ENCODE data around the gene TTYH3.
A peak's percentile ranks its signal among the peaks of the same experiment; 100 is the strongest.
"Not testable (repeated sequence)": the region's sequence is repeated elsewhere in the genome, so short reads cannot be mapped to it uniquely, and the experiment has no call there.

TTYH3 gene

DNA sequence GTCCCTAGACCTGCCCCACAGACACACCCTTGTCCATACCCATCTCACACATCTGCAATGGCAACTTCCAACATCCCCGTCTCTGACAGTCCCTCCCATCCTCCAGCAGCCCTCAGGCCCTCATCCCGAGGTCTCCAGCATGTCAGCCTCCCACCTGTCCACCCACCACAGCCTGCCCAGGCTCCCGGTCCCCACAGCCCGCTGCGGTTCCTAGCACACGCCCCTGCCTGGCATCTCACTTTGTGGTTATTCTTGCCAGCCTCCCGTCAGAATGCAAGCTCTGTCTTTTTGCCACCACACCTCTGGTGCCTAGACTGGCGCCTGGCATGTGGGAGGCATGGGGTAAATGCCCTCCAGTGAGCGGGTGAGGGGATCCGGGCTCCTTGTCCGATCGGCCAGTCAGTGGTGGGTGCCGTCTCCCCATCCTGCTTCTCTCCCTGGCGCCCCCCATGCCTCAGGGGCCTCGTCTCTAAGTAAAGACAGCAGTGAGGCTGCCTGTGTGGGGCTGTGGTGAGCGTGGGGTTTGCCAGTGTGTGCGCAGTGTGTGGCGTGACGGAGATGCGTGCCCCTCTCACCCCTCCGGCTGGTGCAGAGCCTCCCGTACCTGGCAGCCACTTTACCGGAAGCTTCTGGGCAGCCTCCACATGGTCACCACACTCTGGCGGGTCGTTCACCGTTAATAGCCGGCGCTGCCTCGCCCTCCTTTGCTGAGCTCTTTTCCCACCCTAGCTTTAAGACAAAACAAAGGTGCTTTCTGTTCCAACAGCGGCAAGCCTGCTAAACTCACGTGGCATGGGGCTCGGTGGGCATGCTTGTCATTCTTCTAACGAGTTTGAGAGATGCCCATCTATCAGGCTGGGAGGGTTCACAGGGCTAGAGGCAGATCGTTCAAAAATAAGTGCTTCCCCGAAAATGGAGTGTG is 28.5 kb upstream of the TTYH3 start:
- no peak for DNase-seq

GRCh38 chr7:2604608-2605174 is 27.1 kb upstream of the TTYH3 start:
- no peak for DNase-seq

- no peak for DNase-seq
Observed at GRCh38 chr7:2605608-2606538, 25.9 kb upstream of the TTYH3 start.

GRCh38 chr7:2606539-2606936 is 25.2 kb upstream of the TTYH3 start:
- no peak for DNase-seq

DNA sequence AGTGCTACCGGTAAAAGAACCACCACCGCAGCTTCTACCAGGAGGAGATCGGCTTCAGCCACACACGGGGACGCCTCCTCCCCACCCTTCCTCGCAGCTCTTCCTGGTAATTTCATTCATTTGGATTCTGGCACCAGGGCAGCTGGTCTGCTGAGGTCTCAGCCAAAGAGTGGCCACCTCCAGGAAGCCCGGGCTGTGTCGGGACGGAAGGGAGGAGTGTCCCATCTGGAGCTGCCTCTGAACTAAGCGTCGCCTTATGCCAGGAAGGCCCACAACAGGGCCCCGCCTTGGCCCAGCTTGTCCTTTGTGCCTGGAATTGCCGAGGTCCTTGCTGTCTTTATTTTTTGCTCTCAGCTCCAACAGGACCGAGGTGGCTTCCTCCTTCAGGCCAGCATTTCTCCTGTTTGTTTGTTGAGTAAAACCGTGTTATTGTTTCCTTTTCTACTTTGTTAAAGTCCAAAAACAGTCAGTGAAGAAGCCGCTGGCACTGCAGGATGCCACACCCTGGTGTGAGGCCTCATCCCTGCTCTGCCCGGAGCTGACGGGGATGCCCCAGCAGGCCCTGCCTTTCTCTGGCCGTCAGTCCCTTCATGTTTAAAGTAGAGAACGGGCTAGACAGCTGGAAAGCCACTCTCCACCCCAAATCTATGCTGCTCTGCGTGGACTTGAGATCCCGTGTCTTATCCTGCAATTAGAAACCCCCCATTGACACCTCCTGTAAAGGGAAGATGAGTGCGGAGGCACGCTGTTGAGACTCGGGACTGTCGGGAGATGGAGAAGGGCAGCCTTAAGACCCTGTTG is 24.5 kb upstream of the TTYH3 start:
- no peak for DNase-seq

GRCh38 chr7:2607923-2608904 is 23.6 kb upstream of the TTYH3 start:
- DNase-seq, result no peak

DNA sequence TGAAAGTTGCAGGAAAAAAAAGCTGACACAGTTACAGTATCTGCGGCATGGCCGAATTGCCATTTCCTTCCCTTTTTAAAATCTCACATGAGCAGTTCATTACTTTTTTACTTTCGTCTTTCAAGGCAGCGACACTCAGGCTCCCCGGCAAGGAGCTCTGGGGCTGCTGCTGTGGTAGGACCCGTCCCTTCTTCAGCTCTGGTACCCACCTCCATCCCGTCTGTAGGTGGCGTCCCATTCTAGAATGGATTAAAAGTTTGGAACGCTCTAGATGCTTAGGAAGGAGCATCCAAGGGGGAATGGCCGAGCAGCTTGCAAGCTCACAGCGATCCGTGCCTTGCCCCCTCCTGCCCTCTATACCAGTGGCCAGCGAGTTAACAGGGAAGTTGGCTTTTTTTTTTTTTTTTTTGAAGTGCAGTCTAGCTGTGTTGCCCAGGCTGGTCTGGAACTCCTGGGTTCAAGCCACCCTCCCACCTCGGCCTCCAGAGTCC is 22.8 kb upstream of the TTYH3 start:
- DNase-seq, result no peak

DNA sequence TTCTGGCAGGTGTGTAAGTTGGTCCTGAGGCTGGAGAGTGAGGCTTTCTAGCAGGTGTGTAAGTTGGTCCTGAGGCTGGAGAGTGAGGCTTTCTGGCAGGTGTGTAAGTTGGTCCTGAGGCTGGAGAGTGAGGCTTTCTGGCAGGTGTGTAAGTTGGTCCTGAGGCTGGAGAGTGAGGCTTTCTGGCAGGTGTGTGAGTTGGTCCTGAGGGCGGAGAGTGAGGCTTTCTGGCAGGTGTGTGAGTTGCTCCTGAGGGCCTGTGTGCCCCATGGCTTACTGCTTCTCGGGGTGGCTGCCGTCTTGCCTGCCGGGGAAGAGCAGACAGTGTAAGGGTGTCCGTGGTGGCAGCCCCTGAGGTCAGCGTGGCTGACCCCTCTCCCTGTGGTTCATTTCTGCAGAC is 22.1 kb upstream of the TTYH3 start:
- DNase-seq, result not testable (repeated sequence)

- DNase-seq, result no peak
Observed at GRCh38 chr7:2610466-2610865, 21.3 kb upstream of the TTYH3 start.

- DNase-seq, result no peak
Observed at GRCh38 chr7:2610898-2611297, 20.9 kb upstream of the TTYH3 start.

GRCh38 chr7:2611401-2611800 is 20.4 kb upstream of the TTYH3 start:
- no peak for DNase-seq

- DNase-seq, result no peak
Observed at GRCh38 chr7:2611922-2612321, 19.9 kb upstream of the TTYH3 start.

GRCh38 chr7:2612445-2613097 is 19.2 kb upstream of the TTYH3 start:
- no peak for DNase-seq

DNA sequence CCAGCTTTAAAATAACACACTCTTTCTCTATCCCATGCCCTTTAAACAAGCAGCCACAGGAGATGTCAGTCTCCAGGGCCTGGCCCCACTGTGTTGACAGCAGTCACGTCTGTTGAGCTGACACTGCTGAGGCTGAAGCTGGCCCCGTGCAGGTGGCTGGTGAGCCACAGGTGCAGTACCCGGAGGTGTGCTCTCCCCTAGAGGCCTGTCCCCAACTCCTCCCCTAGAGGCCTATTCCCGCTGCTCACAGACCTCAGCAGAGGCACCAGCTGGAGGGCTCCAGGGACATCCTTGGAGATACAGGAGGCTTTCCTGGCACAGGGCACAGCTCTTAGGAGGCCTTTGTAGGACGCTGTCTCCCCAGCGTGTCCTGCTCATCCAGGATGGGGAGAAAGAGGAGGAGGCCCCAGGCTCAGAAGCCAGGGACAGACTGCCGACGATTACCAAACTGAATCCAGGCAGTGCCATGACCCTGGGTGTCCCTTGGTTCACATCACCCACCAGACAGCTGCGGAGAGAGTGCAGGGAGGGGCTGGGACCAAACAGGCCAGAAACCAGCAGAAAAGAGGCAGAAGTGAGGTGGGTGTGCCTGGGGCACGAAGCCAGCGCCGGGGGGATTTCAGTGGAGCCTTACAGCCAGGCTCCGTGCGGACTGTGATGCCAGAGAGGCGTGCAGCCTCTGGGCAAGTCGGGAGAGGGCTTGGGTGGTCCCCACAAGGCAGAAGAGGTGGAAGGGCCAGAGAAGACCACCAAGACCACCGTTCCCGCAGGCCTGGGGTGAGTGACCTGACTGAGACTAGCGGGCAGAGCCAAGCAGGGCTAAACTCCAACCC is 18.5 kb upstream of the TTYH3 start:
- DNase-seq, result peak; percentile 76

DNA sequence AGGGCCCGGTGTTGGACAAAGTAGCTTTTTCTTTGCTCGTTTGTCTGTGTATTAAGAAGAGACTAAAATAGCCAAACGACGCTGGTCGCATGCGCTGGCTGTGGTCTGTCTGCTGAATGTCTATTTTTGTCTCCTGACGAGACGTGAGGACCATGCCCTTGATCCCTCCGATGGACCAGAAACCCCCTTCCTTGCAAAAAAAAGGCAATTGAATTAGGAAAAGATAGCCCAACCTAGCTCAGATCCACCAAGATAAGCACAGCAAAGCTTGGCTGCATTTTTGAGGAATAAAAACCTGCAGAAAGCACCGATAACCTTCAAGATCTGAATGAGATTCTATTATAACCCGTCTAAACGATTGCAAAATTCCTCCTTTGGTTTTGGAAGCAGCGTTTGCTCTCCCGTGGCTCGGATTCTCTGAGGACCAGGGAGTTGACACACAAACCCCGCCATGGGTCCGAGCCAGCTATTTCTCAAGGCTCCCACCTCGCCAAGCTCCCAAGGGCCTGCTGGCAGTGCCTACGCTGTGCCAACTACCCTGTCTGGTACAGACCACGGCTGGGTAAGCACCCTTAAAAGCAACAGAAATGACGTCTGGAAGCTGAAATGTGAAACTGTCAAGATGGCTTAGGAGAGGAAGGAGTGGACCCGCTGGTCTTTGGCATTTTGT is 17.7 kb upstream of the TTYH3 start:
- no peak for DNase-seq

DNA sequence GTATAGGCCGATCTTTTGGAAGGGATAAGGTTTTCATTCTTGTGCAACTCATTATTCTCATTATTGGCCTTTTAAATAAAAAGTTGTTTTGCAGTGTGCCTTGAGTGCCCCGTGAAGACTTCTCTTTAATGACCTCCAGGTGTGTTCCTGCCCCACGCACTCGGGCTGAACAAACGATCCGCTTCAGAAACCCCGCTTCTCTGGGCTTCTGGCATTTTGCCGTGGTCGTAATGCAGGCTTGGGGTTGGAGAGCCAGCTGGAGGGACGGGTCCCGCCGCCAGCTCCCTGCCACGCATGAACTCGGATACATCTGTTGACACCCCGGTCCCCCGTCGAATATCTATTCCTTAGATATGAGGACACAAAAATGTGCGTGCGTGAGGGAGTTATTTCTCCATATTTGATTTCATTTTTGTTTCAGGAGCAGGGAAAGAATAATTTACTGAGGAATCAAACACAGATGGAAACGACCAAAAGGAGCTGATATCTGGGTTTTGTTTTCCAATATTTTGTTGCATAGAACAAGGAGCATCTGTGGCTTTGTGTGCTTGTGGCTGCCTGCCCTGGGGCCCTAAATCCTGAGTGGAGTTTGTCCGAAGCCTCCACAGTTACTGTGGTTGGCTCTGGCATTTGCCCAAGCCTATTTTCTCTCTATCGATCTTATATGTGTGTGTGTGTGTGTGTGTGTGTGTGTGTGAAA is 17.0 kb upstream of the TTYH3 start:
- DNase-seq, result no peak

DNA sequence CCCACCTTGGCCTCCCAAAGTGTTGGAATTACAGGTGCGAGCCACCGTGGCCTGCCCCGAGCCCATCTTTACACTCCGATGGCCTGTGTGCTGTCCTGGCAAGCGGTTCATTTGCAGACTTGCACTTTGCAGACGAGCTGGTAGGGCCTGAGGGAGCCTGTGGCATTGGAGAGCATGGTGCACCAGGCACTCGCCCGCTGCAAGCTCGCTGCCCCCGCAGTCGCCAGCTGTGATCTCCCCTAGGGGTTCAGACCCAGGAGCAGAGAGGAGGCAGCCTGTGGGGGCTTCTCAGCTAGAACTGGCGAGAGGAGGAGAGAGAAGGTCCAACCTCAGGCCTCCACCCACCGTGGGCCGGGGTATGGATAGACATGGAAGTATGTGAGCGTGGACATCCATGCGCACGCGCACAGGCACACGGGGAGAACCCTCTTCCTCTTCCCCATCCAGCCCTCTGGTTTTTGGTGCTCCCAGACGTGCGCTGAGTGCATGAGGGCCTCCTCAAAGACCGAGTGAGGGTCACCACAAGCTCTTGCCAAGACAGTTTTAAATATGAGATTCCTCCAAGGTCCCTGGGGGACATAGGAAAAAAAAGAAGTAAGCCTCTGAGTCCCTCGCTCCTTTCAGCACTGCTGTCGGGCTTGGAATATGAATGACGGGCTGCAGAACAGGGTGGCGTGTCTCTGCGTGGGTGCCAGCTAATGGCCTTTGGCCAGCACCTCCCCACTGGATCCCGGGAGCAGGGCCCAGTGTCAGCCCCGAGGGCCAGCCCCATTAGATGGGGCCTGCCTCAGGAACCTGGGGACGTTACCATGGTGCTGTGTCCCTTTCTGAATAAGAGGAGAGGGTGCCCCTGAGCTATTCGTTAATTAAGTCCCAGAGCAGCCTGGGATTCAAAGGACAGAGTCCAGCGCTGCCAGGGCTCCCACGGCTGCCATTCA is 15.1 kb upstream of the TTYH3 start:
- no peak for DNase-seq

Data from NCI-H510A (cell line).